ENCODE measurements around the gene MCTP1. TPM values are rescaled to one million over a fixed set of nuclear protein-coding genes. Genes with fewer than 3 reads are reported as not detected.
A peak's percentile ranks its signal among the peaks of the same experiment; 100 is the strongest.

Gene MCTP1
- total RNA-seq, 1 experiment from 2014 or later = 0.41 TPM

- H2AFZ ChIP-seq (ENCODE audit: low read length) = no peak overlapping the region
- no peak for DNase-seq
- no peak overlapping the region for H3K9ac ChIP-seq (ENCODE audit: low read length)
- H3K9me3 ChIP-seq (ENCODE audit: low read length) = no peaks in the 10 kb centered on the region
- H3K9me2 ChIP-seq (replicated peaks; ENCODE audit: insufficient read depth, low read length) = no peaks in the 10 kb centered on the region
- no peaks in the 10 kb centered on the region for H3K79me2 ChIP-seq (ENCODE audit: low read length)
- H4K20me1 ChIP-seq (ENCODE audit: insufficient read depth, low read depth, low read length) = no peaks in the 10 kb centered on the region
- H3K4me3 ChIP-seq (ENCODE audit: low read length) = no peak overlapping the region
- H3K27me3 ChIP-seq (ENCODE audit: low read length) = no peaks in the 10 kb centered on the region
- H3K36me3 ChIP-seq (ENCODE audit: insufficient read depth, low read length) = no peaks in the 10 kb centered on the region
- H3K4me1 ChIP-seq (ENCODE audit: low read length) = peaks cover 13% of the 10 kb centered on the region
- no peak overlapping the region for H3K4me2 ChIP-seq (ENCODE audit: low read depth, low read length, poor library complexity, severe bottlenecking)
- H3K27ac ChIP-seq (ENCODE audit: low read length) = no peak overlapping the region
Observed at GRCh38 chr5:94749042-94749441, 535.9 kb downstream of the MCTP1 start.

DNA sequence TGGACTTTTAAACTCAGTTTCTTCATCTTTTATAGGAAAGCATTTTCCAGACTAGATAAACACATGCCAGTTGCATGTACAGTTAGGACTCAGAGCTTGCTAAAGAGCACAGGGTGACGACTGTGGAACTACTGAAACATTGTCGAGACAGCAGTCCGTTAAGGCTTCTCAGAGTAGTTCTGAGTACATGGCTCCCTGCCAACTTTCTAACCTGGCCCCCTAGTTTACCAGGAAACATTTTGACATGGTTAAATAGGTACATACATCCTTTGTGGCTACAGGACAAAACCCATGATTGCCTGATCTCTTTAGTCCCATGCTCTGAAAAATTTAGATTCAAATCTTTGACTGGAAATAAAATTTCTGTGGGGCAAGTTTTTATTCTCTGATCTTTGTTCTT, 536.7 kb downstream of the MCTP1 start:
- peaks cover 13% of the 10 kb centered on the region for H3K4me1 ChIP-seq (ENCODE audit: low read length)
- H3K27ac ChIP-seq (ENCODE audit: low read length) = no peak overlapping the region
- no peaks in the 10 kb centered on the region for H3K79me2 ChIP-seq (ENCODE audit: low read length)
- H3K27me3 ChIP-seq (ENCODE audit: low read length) = no peaks in the 10 kb centered on the region
- no peak overlapping the region for H3K4me2 ChIP-seq (ENCODE audit: low read depth, low read length, poor library complexity, severe bottlenecking)
- H3K36me3 ChIP-seq (ENCODE audit: insufficient read depth, low read length) = no peaks in the 10 kb centered on the region
- H3K9ac ChIP-seq (ENCODE audit: low read length) = no peak overlapping the region
- H2AFZ ChIP-seq (ENCODE audit: low read length) = no peak overlapping the region
- H3K9me3 ChIP-seq (ENCODE audit: low read length) = no peaks in the 10 kb centered on the region
- H3K9me2 ChIP-seq (replicated peaks; ENCODE audit: insufficient read depth, low read length) = no peaks in the 10 kb centered on the region
- DNase-seq = no peak
- no peaks in the 10 kb centered on the region for H4K20me1 ChIP-seq (ENCODE audit: insufficient read depth, low read depth, low read length)
- no peak overlapping the region for H3K4me3 ChIP-seq (ENCODE audit: low read length)

- Histone ChIP-seq H3K9ac (ENCODE audit: low read length) (no peak overlapping the region), H3K36me3 (ENCODE audit: insufficient read depth, low read length) (no peaks in the 10 kb centered on the region), H3K27ac (ENCODE audit: low read length) (no peak overlapping the region), H4K20me1 (ENCODE audit: insufficient read depth, low read depth, low read length) (no peaks in the 10 kb centered on the region), H3K4me3 (ENCODE audit: low read length) (no peak overlapping the region), H3K9me2 (replicated peaks; ENCODE audit: insufficient read depth, low read length) (no peaks in the 10 kb centered on the region), H3K4me2 (ENCODE audit: low read depth, low read length, poor library complexity, severe bottlenecking) (no peak overlapping the region), H3K27me3 (ENCODE audit: low read length) (no peaks in the 10 kb centered on the region), H3K4me1 (ENCODE audit: low read length) (peaks cover 13% of the 10 kb centered on the region), H2AFZ (ENCODE audit: low read length) (no peak overlapping the region), H3K79me2 (ENCODE audit: low read length) (no peaks in the 10 kb centered on the region), H3K9me3 (ENCODE audit: low read length) (no peaks in the 10 kb centered on the region)
- no peak for DNase-seq
Observed at GRCh38 chr5:94747371-94747770, 537.5 kb downstream of the MCTP1 start.

GRCh38 chr5:94746731-94747124, 538.2 kb downstream of the MCTP1 start:
- no peak overlapping the region for H3K27ac ChIP-seq (ENCODE audit: low read length)
- peak; percentile 74 for DNase-seq
- H3K36me3 ChIP-seq (ENCODE audit: insufficient read depth, low read length) = no peaks in the 10 kb centered on the region
- H3K9ac ChIP-seq (ENCODE audit: low read length) = no peak overlapping the region
- peak overlapping the region; percentile 31 for H3K4me2 ChIP-seq (ENCODE audit: low read depth, low read length, poor library complexity, severe bottlenecking)
- no peaks in the 10 kb centered on the region for H4K20me1 ChIP-seq (ENCODE audit: insufficient read depth, low read depth, low read length)
- H3K27me3 ChIP-seq (ENCODE audit: low read length) = no peaks in the 10 kb centered on the region
- no peaks in the 10 kb centered on the region for H3K9me3 ChIP-seq (ENCODE audit: low read length)
- H3K4me1 ChIP-seq (ENCODE audit: low read length) = peaks cover 13% of the 10 kb centered on the region
- no peaks in the 10 kb centered on the region for H3K9me2 ChIP-seq (replicated peaks; ENCODE audit: insufficient read depth, low read length)
- H3K4me3 ChIP-seq (ENCODE audit: low read length) = no peak overlapping the region
- H3K79me2 ChIP-seq (ENCODE audit: low read length) = no peaks in the 10 kb centered on the region
- no peak overlapping the region for H2AFZ ChIP-seq (ENCODE audit: low read length)

- Histone ChIP-seq H3K36me3 (ENCODE audit: insufficient read depth, low read length) (no peaks in the 10 kb centered on the region), H2AFZ (ENCODE audit: low read length) (no peak overlapping the region), H3K27me3 (ENCODE audit: low read length) (no peaks in the 10 kb centered on the region), H3K4me1 (ENCODE audit: low read length) (peaks cover 13% of the 10 kb centered on the region), H3K9me3 (ENCODE audit: low read length) (no peaks in the 10 kb centered on the region), H3K9ac (ENCODE audit: low read length) (no peak overlapping the region), H3K4me2 (ENCODE audit: low read depth, low read length, poor library complexity, severe bottlenecking) (peak overlapping the region; percentile 31), H3K9me2 (replicated peaks; ENCODE audit: insufficient read depth, low read length) (no peaks in the 10 kb centered on the region), H3K27ac (ENCODE audit: low read length) (no peak overlapping the region), H3K4me3 (ENCODE audit: low read length) (no peak overlapping the region), H3K79me2 (ENCODE audit: low read length) (no peaks in the 10 kb centered on the region), H4K20me1 (ENCODE audit: insufficient read depth, low read depth, low read length) (no peaks in the 10 kb centered on the region)
- no peak for DNase-seq
Observed at GRCh38 chr5:94745786-94746730, 538.8 kb downstream of the MCTP1 start.

GRCh38 chr5:94744906-94745305, 540.0 kb downstream of the MCTP1 start:
- Histone ChIP-seq H3K9me3 (ENCODE audit: low read length) (no peaks in the 10 kb centered on the region), H3K9me2 (replicated peaks; ENCODE audit: insufficient read depth, low read length) (no peaks in the 10 kb centered on the region), H3K27me3 (ENCODE audit: low read length) (no peaks in the 10 kb centered on the region), H2AFZ (ENCODE audit: low read length) (no peak overlapping the region), H3K4me2 (ENCODE audit: low read depth, low read length, poor library complexity, severe bottlenecking) (no peak overlapping the region), H4K20me1 (ENCODE audit: insufficient read depth, low read depth, low read length) (no peaks in the 10 kb centered on the region), H3K36me3 (ENCODE audit: insufficient read depth, low read length) (no peaks in the 10 kb centered on the region), H3K9ac (ENCODE audit: low read length) (no peak overlapping the region), H3K27ac (ENCODE audit: low read length) (no peak overlapping the region), H3K79me2 (ENCODE audit: low read length) (no peaks in the 10 kb centered on the region), H3K4me3 (ENCODE audit: low read length) (no peak overlapping the region), H3K4me1 (ENCODE audit: low read length) (peaks cover 13% of the 10 kb centered on the region)
- no peak for DNase-seq

- H3K79me2 ChIP-seq (ENCODE audit: low read length) = no peaks in the 10 kb centered on the region
- H3K9ac ChIP-seq (ENCODE audit: low read length) = no peak overlapping the region
- peaks cover 13% of the 10 kb centered on the region for H3K4me1 ChIP-seq (ENCODE audit: low read length)
- no peaks in the 10 kb centered on the region for H3K9me3 ChIP-seq (ENCODE audit: low read length)
- H3K27me3 ChIP-seq (ENCODE audit: low read length) = no peaks in the 10 kb centered on the region; the same call in 1 of the 2 replicates
- no peaks in the 10 kb centered on the region for H3K9me2 ChIP-seq (replicated peaks; ENCODE audit: insufficient read depth, low read length)
- no peaks in the 10 kb centered on the region for H4K20me1 ChIP-seq (ENCODE audit: insufficient read depth, low read depth, low read length)
- no peak for DNase-seq
- H3K27ac ChIP-seq (ENCODE audit: low read length) = no peak overlapping the region
- H3K4me3 ChIP-seq (ENCODE audit: low read length) = no peak overlapping the region
- no peak overlapping the region for H2AFZ ChIP-seq (ENCODE audit: low read length)
- no peaks in the 10 kb centered on the region for H3K36me3 ChIP-seq (ENCODE audit: insufficient read depth, low read length)
- H3K4me2 ChIP-seq (ENCODE audit: low read depth, low read length, poor library complexity, severe bottlenecking) = no peak overlapping the region
Observed at GRCh38 chr5:94742852-94743251, 542.0 kb downstream of the MCTP1 start.

- Histone ChIP-seq H3K36me3 (ENCODE audit: insufficient read depth, low read length) (no peaks in the 10 kb centered on the region), H3K27ac (ENCODE audit: low read length) (no peak overlapping the region), H3K4me3 (ENCODE audit: low read length) (no peak overlapping the region), H3K9me2 (replicated peaks; ENCODE audit: insufficient read depth, low read length) (no peaks in the 10 kb centered on the region), H3K9ac (ENCODE audit: low read length) (no peak overlapping the region), H3K4me1 (ENCODE audit: low read length) (no peaks in the 10 kb centered on the region), H3K9me3 (ENCODE audit: low read length) (no peaks in the 10 kb centered on the region), H3K79me2 (ENCODE audit: low read length) (no peaks in the 10 kb centered on the region), H4K20me1 (ENCODE audit: insufficient read depth, low read depth, low read length) (no peaks in the 10 kb centered on the region), H2AFZ (ENCODE audit: low read length) (no peak overlapping the region), H3K27me3 (ENCODE audit: low read length) (no peaks in the 10 kb centered on the region; the same call in 1 of the 2 replicates), H3K4me2 (ENCODE audit: low read depth, low read length, poor library complexity, severe bottlenecking) (no peak overlapping the region)
- DNase-seq = no peak
Observed at GRCh38 chr5:94740286-94740685, 544.6 kb downstream of the MCTP1 start.

Data from Karpas-422 (cell line).